ENCODE results near the gene CTIF. TPM values are rescaled to one million over a fixed set of nuclear protein-coding genes. Genes with fewer than 3 reads are reported as not detected.

CTIF gene
- polyA plus RNA-seq, 1 donor from 2014 or later = 50.2 TPM

DNA sequence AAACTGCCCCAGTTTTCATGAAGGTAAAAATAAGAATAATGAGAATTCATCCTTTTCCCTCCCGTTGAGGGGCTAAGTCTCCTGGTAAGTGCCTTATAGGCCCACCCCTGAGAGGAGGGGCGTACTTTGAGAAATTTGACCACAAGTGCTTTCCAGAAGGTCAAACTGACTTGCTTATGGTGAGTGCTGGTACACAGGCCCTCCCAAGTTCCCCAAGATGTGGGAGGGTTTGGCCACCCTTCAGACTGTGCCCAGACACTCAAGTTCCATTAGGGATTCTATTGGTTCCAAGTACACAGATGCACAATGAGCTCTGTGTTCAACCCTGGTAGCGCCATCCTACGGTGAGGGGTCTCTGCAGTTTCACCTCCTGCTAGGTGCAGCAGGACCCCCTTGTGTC, 205.1 kb downstream of the CTIF start:
- Histone ChIP-seq H3K4me2 (ENCODE audit: low read length) (no peak overlapping the region), H3K4me3 (ENCODE audit: low read length) (no peak overlapping the region), H4K20me1 (ENCODE audit: insufficient read depth) (no peaks in the 10 kb centered on the region), H3K27ac (ENCODE audit: low read length) (no peak overlapping the region), H3K79me2 (replicated peaks; ENCODE audit: insufficient read depth, low read length) (no peaks in the 10 kb centered on the region), H3K9ac (ENCODE audit: low read length) (no peak overlapping the region), H2AFZ (ENCODE audit: low read depth, low read length) (no peak overlapping the region), H3K27me3 (ENCODE audit: insufficient read depth, low read depth, low read length) (no peaks in the 10 kb centered on the region), H3F3A (ENCODE audit: insufficient read depth, low read length, poor library complexity, severe bottlenecking) (no peaks in the 10 kb centered on the region), H3K9me2 (ENCODE audit: insufficient read depth, low read length) (no peaks in the 10 kb centered on the region), H3K9me3 (ENCODE audit: low read length) (no peaks in the 10 kb centered on the region), H3K36me3 (ENCODE audit: insufficient read depth, low read length) (no peaks in the 10 kb centered on the region)
- no peak for TF ChIP-seq REST (IDR thresholded peaks at IDR 0.05; ENCODE audit: borderline replicate concordance)
- no peak for TF ChIP-seq POLR2AphosphoS5 (IDR thresholded peaks at IDR 0.05)
- no peak for TF ChIP-seq SMC3 (conservative IDR thresholded peaks at IDR 0.05; ENCODE audit: poor library complexity)
- TF ChIP-seq EP300 (conservative IDR thresholded peaks at IDR 0.05; ENCODE audit: poor library complexity, severe bottlenecking) = no peak
- no peak for TF ChIP-seq EZH2 (IDR thresholded peaks at IDR 0.05; ENCODE audit: borderline replicate concordance, insufficient read depth, low read length, poor library complexity, severe bottlenecking)
- no peak for TF ChIP-seq CTCF (IDR thresholded peaks at IDR 0.05; ENCODE audit: poor library complexity, severe bottlenecking)
- no peak for TF ChIP-seq MXI1 (conservative IDR thresholded peaks at IDR 0.05; ENCODE audit: poor library complexity, severe bottlenecking)
- TF ChIP-seq RAD21 (conservative IDR thresholded peaks at IDR 0.05) = no peak

DNA sequence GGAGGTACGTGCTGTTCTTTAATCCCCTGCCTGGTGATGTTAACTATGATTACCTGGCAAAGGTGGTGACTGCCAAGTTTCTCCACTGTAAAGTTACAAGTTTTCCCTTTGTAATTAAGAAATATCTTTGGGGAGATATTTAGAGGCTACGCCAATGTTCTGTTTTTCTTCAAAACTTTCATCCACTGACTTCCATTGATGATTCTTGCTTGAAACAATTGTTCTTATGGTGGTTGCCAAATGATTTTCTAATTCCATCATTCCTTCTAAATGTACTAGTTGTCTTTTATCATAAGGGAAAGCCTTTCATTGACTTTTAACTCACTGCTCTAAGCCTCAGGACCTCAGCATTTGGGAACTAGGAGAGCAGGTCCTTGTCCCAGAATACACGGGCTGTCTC, 206.5 kb downstream of the CTIF start:
- H3K9ac ChIP-seq (ENCODE audit: low read length) = no peak overlapping the region
- TF ChIP-seq EZH2 (IDR thresholded peaks at IDR 0.05; ENCODE audit: borderline replicate concordance, insufficient read depth, low read length, poor library complexity, severe bottlenecking) (no peak), SMC3 (conservative IDR thresholded peaks at IDR 0.05; ENCODE audit: poor library complexity) (no peak), EP300 (conservative IDR thresholded peaks at IDR 0.05; ENCODE audit: poor library complexity, severe bottlenecking) (no peak), CTCF (IDR thresholded peaks at IDR 0.05; ENCODE audit: poor library complexity, severe bottlenecking) (no peak), RAD21 (conservative IDR thresholded peaks at IDR 0.05) (no peak), MXI1 (conservative IDR thresholded peaks at IDR 0.05; ENCODE audit: poor library complexity, severe bottlenecking) (no peak), TAF1 (IDR thresholded peaks at IDR 0.05; ENCODE audit: low read depth) (no peak), REST (IDR thresholded peaks at IDR 0.05; ENCODE audit: borderline replicate concordance) (no peak), POLR2AphosphoS5 (IDR thresholded peaks at IDR 0.05) (no peak)
- H3K36me3 ChIP-seq (ENCODE audit: insufficient read depth, low read length) = no peaks in the 10 kb centered on the region
- no peaks in the 10 kb centered on the region for H3K79me2 ChIP-seq (replicated peaks; ENCODE audit: insufficient read depth, low read length)
- H3K27me3 ChIP-seq (ENCODE audit: insufficient read depth, low read depth, low read length) = no peaks in the 10 kb centered on the region
- no peak overlapping the region for H3K27ac ChIP-seq (ENCODE audit: low read length)
- no peak overlapping the region for H2AFZ ChIP-seq (ENCODE audit: low read depth, low read length)
- no peak overlapping the region for H3K4me3 ChIP-seq (ENCODE audit: low read length)
- no peaks in the 10 kb centered on the region for H3K9me3 ChIP-seq (ENCODE audit: low read length)
- no peaks in the 10 kb centered on the region for H4K20me1 ChIP-seq (ENCODE audit: insufficient read depth)
- H3F3A ChIP-seq (ENCODE audit: insufficient read depth, low read length, poor library complexity, severe bottlenecking) = no peaks in the 10 kb centered on the region
- H3K4me2 ChIP-seq (ENCODE audit: low read length) = no peak overlapping the region
- no peaks in the 10 kb centered on the region for H3K9me2 ChIP-seq (ENCODE audit: insufficient read depth, low read length)

All from neural cell (in vitro differentiated cells).